ENCODE data around the gene BCR. TPM values are rescaled to one million over a fixed set of nuclear protein-coding genes. Genes with fewer than 3 reads are reported as not detected.

The BCR gene
- total RNA-seq, 1 experiment from 2014 or later = 13.9 TPM

GRCh38 chr22:23260645-23261581, 80.6 kb downstream of the BCR start:
- no peak for DNase-seq (ENCODE audit: low read depth)

GRCh38 chr22:23261900-23262450, 81.7 kb downstream of the BCR start:
- no peak for DNase-seq (ENCODE audit: low read depth)

GRCh38 chr22:23262518-23263332, 82.4 kb downstream of the BCR start:
- no peak for DNase-seq (ENCODE audit: low read depth)

GRCh38 chr22:23263651-23264555, 83.6 kb downstream of the BCR start:
- DNase-seq (ENCODE audit: low read depth) = no peak

GRCh38 chr22:23264610-23265367, 84.5 kb downstream of the BCR start:
- no peak for DNase-seq (ENCODE audit: low read depth)

- DNase-seq (ENCODE audit: low read depth) = no peak
Observed at GRCh38 chr22:23265368-23265700, 85.0 kb downstream of the BCR start.

GRCh38 chr22:23266780-23267179, 86.5 kb downstream of the BCR start:
- DNase-seq (ENCODE audit: low read depth) = no peak

GRCh38 chr22:23267226-23268043, 87.1 kb downstream of the BCR start:
- no peak for DNase-seq (ENCODE audit: low read depth)

- DNase-seq (ENCODE audit: low read depth) = no peak
Observed at GRCh38 chr22:23268139-23268712, 87.9 kb downstream of the BCR start.

- DNase-seq (ENCODE audit: low read depth) = no peak
Observed at GRCh38 chr22:23268877-23269276, 88.6 kb downstream of the BCR start.

GRCh38 chr22:23269441-23270211, 89.3 kb downstream of the BCR start:
- DNase-seq (ENCODE audit: low read depth) = no peak

- no peak for DNase-seq (ENCODE audit: low read depth)
Observed at GRCh38 chr22:23270212-23270733, 90.0 kb downstream of the BCR start.

GRCh38 chr22:23270798-23271596, 90.7 kb downstream of the BCR start:
- DNase-seq (ENCODE audit: low read depth) = no peak

GRCh38 chr22:23271597-23271908, 91.2 kb downstream of the BCR start:
- no peak for DNase-seq (ENCODE audit: low read depth)

- no peak for DNase-seq (ENCODE audit: low read depth)
Observed at GRCh38 chr22:23272371-23272770, 92.1 kb downstream of the BCR start.

- no peak for DNase-seq (ENCODE audit: low read depth)
Observed at GRCh38 chr22:23272834-23273233, 92.5 kb downstream of the BCR start.

- no peak for DNase-seq (ENCODE audit: low read depth)
Observed at GRCh38 chr22:23273445-23274145, 93.3 kb downstream of the BCR start.
